Cerebellar cortex (tissue), 1 donor: ENCODE results near the gene MALAT1.

Source experiments
- DNase-seq: peaks from one replicate; pipeline ENCODE4 v3.0.0-alpha.2; 2015; ENCODE audit warnings: low spot score

Gene MALAT1

DNA sequence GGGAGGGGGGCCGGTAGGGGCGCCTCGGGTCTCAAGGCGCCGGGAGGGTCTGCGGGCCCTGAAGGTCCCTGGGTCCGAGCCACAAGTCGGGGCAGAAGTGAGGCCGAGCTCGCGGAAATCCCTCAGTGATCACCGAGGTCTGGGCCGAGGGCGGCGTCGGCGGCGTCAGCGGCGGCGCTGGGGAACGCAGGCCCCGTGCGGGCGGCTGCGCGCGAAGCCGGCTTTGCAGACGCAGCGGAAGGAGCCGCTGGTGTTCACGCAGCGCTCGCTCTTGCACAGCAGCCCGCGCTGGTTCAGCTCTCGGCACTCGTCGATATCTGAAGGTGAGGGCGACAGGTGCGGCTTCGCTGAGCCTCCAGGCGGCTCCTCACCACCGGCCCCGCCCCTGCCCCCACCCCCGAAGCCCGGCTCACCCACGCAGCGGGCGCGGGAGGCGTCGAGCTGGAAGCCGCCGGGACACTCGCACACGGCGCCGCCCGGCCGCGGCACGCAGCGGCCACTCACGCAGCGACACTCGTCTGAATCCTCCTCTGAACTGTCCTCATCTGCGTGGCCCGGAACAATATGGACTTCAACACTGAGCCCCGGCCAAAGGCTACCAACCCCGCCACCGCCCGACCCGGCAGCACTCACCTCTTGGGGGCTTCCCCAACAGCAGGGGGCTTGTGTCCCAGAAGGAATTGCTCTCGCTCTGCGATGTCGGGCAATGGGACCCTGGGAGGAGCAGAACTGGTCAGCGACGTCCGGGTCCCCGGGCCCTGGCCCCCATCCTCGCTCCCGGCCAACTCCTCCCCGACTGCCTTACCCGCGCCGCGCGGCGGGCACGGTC lies 40.3 kb downstream of the MALAT1 start:
- no peak for DNase-seq

DNA sequence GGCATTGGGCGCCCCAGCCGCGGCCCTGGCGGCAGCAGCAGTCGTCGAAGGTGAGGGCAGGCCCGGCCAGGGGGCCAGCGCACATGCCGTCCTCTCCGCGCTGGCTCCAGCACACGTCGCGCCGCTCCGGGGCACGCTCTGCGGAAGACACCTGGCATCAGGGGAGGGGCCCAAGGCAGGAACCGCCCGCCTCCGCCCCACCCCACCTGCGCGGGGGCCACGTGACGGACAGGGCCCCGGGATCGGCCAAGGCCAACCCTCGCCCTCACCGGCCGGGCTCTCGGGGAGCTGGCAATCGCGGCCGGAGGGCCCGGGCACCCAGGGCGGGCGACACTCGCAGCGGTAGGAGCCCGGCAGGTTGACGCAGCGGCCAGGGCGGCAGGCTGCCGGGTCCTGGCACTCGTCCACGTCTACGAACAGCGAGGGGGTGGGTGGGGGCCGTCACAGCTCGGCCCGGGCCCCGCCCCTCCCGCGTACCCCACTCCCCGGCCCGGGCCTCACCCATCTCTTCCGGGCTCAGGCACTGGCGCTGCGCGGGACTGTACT lies 41.0 kb downstream of the MALAT1 start:
- no peak for DNase-seq

DNA sequence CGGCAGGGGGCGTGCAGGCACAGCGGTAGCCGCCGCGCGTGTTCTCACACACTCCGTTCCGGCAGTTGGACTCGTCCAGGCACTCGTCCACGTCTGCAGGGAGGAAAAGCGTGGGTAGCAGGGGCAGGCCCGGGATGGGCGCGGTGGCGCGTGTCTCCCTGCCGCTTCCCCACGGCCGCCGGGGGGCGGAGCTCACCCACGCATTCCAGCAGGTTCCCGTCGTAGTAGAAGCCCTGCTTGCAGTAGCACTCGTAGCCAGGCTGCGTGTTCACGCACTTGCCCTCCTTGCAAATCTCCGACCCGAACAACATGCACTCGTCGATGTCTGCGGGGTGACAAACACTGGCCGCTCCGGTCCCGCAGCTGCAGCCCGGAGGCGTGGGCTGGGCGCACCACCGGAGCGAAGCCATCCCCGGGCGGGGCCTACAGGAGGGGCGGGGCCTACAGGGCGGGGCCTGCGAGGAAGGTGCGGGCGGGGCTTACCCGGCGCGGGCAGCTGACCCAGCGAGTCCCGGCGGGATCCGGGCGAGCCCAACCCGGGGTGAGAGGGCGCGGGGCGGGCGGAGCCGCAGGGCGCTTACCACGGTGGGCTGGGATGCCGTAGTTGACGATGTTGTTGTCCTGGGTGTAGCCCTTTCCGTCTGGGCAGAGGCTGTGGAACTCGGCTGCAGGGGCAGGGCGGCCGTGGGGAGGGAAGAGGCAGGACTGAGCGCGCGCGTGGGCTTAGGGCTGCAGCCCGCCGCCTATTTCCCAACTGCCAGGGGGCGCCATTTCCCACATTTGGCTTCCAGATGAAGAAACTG lies 41.6 kb downstream of the MALAT1 start:
- peak; percentile 82 for DNase-seq

DNA sequence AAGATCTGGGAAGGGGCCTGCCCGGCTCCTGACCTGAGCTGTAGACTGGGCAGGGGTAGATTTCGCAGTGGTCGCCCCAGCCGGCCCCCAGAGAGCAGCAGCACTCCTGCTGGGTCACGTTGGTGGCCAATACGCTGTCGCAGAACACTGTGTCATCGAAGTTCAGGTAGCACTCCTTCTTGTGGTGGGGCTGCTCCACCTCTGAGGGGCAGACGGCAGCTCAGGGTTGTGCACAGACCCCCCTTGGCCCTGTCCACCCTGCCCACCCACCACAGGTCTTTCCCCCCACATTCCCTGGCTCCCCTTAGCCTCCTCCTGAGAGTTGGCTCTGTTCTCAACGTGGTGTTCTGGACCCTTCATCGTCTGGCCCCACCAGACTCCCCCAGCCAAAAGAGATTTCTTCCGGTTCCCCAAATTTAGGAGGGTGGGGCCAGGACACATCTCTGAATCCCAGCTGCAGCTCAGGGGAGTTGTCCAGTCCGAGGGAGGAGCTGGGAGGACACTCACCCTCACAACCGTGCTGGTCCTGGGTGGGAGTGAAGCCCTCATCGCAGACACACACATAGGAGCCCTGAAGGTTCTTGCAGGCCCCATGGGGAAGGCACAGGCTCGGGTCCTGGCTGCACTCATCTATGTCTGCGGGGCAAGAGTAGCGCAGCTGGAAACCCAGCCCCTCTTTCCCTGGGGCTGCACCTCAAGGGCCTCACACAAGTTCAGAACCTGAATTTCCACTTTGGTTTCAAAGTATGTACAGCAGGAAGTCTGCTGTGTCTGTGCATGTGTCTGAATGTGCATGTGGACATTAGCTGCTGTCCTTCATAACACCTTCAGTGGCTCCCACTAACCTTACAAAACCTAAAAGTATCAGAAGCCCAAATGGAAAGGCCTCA lies 42.5 kb downstream of the MALAT1 start:
- DNase-seq: no peak

DNA sequence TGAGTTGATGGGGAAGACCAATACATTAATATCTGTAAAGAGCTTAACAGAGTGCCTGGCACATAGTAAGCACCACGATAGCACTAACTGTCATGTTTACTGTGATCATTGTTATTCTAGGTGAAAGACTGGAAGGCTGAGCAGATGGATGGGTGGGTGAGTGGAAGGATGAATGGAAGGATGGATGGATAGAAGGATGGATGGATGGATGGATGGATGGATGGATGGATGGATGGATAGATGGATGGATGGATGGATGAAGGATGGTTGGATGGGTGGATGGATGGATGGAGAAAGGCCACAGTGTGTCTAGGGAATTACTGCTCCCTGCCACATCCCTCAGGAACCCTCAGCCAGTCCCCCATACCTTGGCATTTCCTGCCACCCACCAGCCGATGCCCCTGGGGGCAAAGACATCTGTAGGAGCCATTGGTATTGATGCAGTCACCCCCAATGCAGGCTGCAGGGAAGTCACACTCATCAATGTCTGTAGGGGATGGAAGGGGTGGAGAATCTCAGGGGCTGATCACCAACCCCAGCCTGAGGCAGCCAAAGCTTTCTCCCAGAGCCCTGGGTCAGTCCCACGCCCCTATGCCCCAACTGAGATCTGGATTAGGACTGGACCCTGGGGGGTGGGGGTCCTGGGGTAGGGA lies 44.0 kb downstream of the MALAT1 start:
- no peak for DNase-seq

DNA sequence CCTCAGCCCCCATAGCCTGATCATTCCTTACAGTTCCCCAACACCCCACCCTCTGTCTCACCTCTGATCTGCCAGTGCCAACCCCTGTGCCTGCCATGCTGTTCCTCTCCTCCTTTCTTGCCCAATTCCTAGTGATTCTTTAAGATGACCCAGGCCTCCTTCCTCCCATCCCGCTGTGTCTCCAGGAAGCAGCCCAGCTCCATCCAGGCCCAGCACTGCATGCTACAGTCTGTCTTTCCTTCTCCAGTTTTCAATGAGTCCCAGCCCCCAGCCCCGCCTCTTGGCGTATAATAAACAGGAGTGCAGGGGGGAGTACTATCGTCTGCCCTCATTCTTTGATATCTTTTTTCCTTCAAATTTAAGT lies 47.0 kb downstream of the MALAT1 start:
- no peak for DNase-seq

DNA sequence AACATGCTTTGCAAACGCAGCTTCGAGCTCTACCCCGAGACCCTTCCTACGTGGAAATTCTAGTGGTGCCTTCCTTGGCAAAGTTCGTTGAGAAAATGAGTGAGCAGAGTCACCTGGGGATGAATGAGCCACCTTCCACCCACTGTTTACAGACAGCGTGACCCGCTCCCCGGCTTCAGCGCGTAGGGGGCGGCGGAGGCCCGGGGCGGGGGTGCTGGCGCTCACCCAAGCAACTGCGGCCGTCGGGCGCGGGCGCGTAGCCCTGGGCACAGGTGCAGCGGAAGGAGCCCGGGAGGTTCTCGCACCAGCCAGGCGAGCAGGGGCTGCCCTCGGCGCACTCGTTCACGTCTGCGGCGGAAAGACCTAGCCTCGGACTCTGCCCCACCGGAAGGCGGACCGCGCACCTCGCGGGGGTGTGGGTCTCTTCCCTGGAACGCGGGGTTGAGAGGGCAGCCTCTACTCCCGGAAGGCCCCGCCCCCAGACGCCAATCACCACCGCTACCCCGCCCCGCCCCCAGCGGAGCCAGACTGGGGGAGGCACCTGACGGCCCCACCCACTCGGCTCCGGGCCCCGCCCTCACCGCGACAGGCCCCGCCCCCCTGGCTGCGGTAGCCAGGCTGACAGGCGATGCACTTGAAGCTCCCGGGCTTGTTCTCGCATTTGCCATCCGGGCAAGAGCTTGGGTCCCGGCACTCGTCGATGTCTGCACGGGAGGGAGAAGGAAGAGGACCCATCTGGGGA lies 47.5 kb downstream of the MALAT1 start:
- peak; percentile 62 for DNase-seq

DNA sequence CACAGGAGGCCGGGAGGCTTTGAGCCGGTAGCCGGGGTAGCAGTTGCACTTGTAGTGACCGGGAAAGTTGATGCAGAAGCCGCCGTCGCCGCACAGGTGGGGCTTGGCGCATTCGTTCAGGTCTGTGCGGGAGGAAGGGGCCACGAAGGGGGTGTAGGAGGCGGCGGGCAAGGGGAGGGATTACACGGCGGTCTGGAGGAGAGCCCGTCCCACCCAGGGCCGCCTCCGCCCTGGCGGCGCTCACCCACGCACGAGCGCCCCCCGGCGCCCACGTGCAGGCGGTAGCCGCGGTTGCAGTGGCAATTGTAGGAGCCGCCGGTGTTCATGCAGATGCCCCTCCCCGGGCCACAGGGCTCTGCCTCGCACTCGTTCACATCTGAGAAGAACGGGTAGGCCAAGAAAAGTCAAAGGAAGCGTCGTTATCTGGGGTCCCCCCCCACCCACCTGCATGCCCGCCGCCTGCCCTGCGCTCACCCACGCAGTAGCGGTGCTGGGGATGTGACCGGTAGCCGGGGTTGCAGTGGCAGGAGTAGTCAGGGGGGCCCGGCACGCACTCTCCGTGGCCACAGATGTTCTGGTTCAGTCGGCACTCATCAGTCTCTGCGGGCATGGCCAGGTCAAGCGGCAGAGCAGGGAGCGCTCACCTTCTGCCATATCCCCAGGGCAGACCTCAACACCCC lies 48.7 kb downstream of the MALAT1 start:
- no peak for DNase-seq

DNA sequence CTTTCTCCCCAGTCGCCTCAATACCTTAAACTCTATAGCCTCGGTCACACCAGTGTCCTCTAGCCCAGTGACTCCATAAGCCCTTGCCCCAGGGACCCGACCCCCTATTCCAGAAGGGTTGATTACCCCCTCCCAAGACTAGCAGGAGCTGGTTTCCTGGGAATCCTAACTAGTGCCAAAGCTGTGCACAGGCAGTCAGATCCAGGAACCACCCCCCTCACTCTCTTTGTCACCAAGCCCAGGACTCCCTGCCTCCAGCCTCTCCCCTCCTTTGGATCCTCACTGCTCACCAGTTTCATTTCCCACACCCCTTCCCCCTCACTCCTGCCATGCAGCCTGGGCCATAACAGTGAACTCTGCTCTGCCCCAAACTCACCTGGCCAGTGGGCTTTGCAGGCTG lies 49.5 kb downstream of the MALAT1 start:
- DNase-seq: no peak

DNA sequence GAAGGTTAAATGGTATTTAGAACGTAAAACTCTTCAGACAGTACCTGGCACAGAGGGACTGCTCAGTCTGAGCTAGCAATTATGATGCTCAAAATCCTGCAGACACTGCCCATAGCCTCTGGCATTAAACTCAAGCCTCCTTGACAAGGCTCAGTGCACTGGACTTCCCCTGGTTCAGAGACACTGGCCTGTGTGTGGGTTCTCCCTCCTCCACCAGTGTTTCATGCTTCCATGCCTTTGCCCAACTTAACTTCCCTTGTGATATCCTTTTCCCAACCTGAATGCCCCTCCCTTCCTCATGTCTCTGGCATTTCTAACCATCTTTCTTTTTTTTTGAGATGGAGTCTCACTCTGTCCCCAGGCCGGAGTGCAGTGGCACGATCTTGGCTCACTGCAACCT lies 50.3 kb downstream of the MALAT1 start:
- DNase-seq: no peak

DNA sequence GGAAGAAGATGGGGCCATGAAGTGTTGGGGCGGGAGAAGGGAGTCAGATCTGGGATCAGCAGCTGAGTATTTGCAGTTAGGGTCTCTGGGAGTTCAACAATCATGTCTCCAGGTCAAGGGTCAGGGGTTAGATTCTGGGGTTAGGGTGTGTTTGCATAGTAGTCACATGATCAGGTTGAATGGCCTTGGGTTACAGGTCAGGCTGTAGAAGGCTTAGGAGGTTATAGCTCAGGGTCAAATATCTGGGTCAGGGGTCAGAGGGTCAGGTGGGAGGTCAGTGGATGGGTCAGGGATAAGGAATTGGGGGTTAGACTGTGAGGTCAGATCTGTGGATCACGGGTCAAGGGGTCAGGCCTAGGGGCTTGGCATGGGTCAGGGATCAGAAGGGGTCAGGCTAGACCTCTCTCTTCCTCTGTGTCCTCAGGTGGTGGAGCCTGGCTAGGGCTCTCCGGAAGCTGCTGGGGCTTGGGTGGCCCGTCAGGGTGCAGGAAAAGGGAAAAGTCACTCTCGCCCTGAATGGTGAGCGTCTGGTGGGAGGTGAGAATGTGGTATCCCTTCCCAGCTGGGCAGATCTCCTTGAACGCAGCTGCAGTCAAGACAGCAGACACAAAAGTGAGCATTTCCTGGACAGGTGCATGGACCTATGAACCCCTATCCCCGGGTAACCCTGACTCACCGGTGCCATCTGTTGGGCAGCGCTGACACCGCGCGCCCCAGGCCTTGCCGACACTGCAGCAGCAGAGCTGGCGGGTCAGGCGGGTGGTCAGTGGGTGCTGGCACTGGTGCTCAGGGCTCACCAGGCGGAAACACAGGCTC lies 52.9 kb downstream of the MALAT1 start:
- peak; percentile 44 for DNase-seq

DNA sequence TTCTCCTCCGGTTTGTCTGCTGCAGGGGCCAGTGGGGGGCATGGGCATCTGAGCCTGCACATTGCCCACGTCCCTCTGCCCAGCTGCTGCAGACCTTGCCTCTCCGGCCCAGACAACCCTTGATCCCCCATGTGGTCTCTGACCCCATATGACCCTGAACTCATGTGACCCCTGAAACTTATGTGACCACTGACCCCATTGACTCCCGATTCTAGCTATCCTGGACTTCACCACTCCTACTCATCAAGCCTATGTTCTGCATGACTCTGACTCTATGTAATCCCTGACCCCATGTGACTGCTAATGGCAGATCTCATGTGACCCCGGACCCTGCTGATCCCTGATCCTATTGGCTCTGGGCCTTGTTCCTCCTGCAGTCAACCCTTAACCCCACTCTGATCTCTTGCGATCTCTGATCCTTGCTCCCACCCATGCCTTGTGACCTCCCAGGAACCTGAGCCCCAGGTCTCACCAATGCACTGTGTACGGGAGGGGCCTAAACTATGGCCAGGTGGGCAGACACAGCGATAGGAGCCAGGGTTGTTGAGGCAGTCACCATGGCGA lies 53.6 kb downstream of the MALAT1 start:
- DNase-seq: no peak

DNA sequence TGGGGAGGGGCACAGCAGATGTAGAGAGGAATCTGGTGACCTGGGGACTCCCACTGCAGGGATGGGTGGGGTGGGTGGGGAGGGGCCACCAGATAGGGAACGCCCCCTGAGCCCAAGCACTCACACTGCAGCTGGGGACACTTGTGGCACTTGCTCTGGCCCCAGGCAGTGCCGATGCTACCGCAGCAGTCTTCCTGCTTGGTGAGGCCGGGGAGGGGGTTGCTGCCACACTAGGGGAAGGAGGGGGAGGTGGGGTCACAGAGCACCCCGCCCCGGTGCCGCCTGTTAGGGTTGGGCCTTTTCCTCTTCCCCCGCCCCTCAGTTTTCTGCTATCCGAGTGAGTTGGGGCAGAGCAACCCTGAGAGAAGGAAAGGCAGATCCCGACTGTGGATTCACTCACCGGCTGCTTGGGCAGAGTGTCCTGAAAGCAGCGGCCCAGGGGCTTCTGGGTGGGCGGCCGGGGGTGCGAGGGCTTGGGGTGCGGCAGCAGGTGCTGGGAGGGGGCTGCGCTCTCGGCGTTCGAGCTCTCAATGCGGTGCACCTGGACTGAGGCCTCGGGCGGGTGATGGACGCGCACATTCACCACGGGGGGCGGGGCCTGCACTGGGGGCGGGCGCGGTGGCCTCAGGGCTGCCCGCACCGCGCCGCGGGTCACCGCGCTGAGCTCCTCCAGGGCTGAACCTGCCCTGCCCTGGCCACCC lies 54.6 kb downstream of the MALAT1 start:
- peak; percentile 61 for DNase-seq

DNA sequence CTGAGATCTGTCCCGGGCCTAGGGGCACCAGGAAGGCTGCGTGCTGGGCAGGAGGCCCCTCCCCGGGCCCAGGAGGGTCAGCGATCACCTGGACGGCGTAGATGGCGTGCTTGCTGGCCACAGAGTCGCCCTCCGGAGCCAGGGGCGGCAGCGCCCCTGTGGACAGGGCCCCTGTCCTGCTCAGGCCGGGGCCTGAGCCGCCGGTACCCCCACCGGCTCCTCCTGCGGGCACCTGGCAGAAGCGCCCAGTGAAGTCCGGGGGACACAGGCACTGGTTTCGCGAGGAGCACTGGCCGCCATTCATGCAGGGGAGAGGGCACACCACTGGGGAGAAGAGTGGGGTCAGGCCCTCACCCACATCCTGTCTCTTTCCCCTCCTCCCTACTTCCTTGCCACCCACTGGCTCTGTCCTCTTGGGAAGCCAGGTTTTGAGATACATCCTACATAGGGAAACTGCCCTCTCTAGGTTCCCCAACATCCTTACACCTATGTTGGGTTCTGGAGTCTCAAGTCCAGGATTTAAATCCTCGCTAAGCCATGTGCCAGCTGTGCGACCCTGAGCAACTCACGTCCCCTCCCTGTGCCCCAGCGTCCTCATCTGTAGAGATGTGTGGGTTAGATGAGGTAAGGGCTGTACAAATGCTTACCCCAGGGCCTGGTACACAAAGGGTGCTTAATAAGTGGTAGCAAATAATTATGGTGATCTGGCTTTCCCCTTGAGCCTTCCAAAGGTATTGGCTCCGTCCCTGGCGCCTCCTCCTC lies 55.4 kb downstream of the MALAT1 start:
- no peak for DNase-seq

DNA sequence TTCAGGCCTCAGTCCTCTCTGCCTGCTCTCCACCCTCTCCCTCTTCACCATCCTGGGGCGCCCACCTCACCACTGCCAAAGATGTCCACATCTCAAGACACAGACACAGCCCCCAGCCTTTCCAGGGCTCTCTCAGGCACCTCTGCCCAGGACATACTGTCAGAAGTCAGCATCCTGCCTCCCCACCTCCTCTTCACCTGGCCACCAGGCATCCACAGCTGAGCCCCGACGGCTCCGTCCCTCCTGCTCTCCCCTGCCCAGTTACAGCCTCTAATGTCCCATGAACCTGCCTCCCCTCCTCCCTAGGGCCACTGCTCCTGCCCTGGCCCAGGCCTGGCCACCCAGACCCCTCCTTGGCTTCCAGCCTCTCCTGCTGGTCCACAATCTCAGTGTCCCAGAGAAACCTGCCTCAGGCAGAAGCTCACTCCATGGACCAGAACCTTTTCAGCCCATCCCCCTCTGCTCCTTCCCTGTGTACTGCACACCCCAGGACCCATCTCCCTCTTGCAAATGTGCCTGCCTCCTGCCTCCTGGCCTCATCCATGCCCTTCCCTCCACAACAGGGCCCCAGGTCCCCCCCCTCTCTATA lies 56.1 kb downstream of the MALAT1 start:
- DNase-seq: no peak

DNA sequence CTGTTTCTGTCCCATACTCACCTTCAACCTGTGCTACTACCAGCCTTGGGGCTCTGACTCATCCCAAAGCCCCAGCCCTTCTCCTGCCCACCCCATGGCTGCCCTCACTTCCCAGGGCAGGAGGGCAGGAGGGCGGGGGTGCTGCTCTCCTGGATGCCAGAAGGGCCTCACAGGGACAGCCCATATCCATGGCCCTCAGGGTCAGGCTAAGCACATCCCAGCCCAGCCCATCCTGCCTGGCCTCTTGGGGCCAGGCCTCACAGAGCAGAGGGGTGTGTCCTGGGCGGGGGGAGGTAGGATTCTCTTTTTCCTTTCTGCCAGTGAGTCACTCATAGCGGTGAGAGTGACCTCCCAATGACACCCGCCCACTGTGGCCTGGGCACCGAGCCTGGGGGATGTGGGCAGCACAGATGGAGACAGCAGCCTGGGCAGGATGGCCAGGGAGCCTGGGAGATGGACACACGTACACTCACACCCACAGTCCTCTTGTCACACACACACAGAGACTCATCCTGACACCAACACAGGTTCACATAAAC lies 56.9 kb downstream of the MALAT1 start:
- no peak for DNase-seq
